RPMI7951 (cell line): ENCODE results near the gene RNASE7. TPM values are rescaled to one million over a fixed set of nuclear protein-coding genes. Genes with fewer than 3 reads are reported as not detected.

Experiments
- DNase-seq: peaks from one replicate; pipeline ENCODE4 v3.0.0-alpha.2; 2012; ENCODE audit warnings: low read depth
- total RNA-seq: library from RNA; depleted of rRNA; stranded (reverse); fragments of >200 nt; shearing (Covaris generic); gene quantifications from 2 replicates; pipeline ENCODE4 v1.2.3, GENCODE V29; 2014

RNASE7 gene
- total RNA-seq, 1 experiment from 2014 or later: not detected

- DNase-seq: no peak
These were observed 1.3 kb downstream of the RNASE7 start for GRCh38 chr14:21043387-21043973.

GRCh38 chr14:21043974-21044618, 1.9 kb downstream of the RNASE7 start:
- peak; percentile 25 for DNase-seq

- DNase-seq: no peak
These were observed 5.2 kb downstream of the RNASE7 start for GRCh38 chr14:21047378-21047781.

- no peak for DNase-seq
These were observed 6.5 kb downstream of the RNASE7 start for GRCh38 chr14:21048638-21049037.

- peak; percentile 36 for DNase-seq
These were observed 7.1 kb downstream of the RNASE7 start for GRCh38 chr14:21049271-21049673.

GRCh38 chr14:21050597-21050996, 8.4 kb downstream of the RNASE7 start:
- no peak for DNase-seq

GRCh38 chr14:21053184-21054122, 11.3 kb downstream of the RNASE7 start:
- DNase-seq: no peak

- no peak for DNase-seq
These were observed 12.1 kb downstream of the RNASE7 start for GRCh38 chr14:21054123-21054767.

GRCh38 chr14:21054768-21055145, 12.6 kb downstream of the RNASE7 start:
- no peak for DNase-seq

- no peak for DNase-seq
These were observed 13.4 kb downstream of the RNASE7 start for GRCh38 chr14:21055432-21056117.

GRCh38 chr14:21056520-21057163, 14.5 kb downstream of the RNASE7 start:
- peak; percentile 66 for DNase-seq

GRCh38 chr14:21057803-21058675, 15.9 kb downstream of the RNASE7 start, which contains the start of gene RNASE8:
RNASE8 (plus strand) TSS chr14:21057822; CDS start chr14:21057893, 71 bp downstream.
- no peak for DNase-seq

GRCh38 chr14:21058903-21059302, 16.7 kb downstream of the RNASE7 start:
- no peak for DNase-seq

GRCh38 chr14:21059842-21060613, 17.9 kb downstream of the RNASE7 start:
- peak; percentile 69 for DNase-seq

- no peak for DNase-seq
These were observed 18.6 kb downstream of the RNASE7 start for GRCh38 chr14:21060614-21061346.

- DNase-seq: no peak
These were observed 19.1 kb downstream of the RNASE7 start for GRCh38 chr14:21061347-21061668.

- DNase-seq: peak; percentile 76
These were observed 21.3 kb downstream of the RNASE7 start for GRCh38 chr14:21063479-21063878.

GRCh38 chr14:21066882-21067502, 24.8 kb downstream of the RNASE7 start:
- no peak for DNase-seq
